B cell (primary cell): ENCODE measurements around the gene PTGER2.

Experiments
- EZH2 ChIP-seq: IDR thresholded peaks from 2 replicates; pipeline ENCODE4 v1.6.1; 2012; ENCODE audit warnings: borderline replicate concordance, low read depth, mild to moderate bottlenecking, moderate library complexity, low read length; ENCODE audit not compliant: insufficient read depth, poor library complexity, severe bottlenecking
- TF ChIP-seq, protein P1 (sequence below): fragments of 200-600 bp; IDR thresholded peaks from one replicate; pipeline ENCODE4 v1.8.0; 2022; ENCODE audit warnings: antibody characterized with exemption, mild to moderate bottlenecking

DNA sequence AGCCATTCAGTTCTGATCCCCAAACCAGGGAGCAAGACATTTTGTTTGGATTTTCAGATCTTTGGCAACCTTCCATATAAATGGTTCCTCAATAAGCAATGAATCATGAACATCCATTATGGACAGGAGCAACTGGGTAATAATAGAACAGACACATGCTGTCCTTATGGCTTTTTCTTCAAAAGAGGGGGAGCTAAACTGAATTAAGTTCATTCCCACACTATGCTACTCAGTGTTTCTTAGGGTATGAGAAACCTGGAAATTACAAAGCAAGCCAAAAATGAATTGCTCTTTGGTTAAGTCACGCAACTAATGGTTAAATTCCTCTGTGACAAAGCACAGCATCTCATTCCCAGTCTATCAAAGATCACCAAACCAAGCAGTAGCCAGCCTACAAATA is 51.0 kb downstream of the PTGER2 start:
- TF ChIP-seq, protein P1, sequence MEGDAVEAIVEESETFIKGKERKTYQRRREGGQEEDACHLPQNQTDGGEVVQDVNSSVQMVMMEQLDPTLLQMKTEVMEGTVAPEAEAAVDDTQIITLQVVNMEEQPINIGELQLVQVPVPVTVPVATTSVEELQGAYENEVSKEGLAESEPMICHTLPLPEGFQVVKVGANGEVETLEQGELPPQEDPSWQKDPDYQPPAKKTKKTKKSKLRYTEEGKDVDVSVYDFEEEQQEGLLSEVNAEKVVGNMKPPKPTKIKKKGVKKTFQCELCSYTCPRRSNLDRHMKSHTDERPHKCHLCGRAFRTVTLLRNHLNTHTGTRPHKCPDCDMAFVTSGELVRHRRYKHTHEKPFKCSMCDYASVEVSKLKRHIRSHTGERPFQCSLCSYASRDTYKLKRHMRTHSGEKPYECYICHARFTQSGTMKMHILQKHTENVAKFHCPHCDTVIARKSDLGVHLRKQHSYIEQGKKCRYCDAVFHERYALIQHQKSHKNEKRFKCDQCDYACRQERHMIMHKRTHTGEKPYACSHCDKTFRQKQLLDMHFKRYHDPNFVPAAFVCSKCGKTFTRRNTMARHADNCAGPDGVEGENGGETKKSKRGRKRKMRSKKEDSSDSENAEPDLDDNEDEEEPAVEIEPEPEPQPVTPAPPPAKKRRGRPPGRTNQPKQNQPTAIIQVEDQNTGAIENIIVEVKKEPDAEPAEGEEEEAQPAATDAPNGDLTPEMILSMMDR = no peak
- TF ChIP-seq EZH2 = no peak
